NCI-H146 treated with DMSO at 0.1 percent for 48 hours (cell line): ENCODE data around the gene PKP4.
A peak's percentile ranks its signal among the peaks of the same experiment; 100 is the strongest.
"Not testable (repeated sequence)": the region's sequence is repeated elsewhere in the genome, so short reads cannot be mapped to it uniquely, and the experiment has no call there.

ENCODE experiments used
- DNase-seq: peaks from one replicate; lab custom pipeline; 2025; ENCODE audit not compliant: unreplicated experiment; lab: John Stamatoyannopoulos, UW

PKP4 gene

DNA sequence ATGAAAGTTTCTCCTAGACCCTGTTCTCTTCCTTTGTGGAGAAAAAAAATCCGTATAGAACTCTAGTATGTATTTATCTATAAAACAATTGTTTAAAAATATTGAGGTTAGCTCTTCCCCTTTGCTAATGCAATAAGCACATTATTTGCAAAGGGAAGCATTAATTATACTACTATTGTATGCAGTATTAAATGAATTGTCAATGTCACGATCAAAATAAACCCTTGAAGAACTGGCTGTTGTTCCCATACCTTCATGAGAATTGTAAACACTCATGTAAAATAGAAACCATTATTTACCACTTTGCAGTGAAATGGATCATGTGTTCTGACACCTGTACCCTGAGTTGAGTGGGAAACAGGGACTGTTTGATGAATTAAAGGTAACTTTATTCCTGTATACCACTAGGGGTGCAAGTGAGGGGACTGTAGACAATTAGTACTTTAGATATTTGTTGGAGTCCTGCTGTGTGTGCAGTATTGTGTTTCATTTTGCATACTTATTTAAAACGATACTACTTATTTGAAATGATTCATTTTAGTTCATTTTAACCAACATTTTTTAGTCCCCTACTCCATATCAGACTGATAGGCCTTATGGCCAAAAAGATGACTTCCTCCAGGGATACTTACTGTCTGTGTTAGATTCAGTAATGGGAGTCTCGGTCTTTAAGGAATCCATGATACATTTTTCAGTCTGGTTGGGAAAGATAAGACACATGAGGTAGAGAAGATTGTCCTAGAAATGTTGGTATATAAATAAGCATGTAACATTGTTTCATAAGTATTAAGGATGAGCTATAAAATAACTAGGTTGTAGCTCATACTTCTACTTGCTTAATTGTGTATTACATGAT, 7.9 kb downstream of the PKP4 start:
- DNase-seq: peak; percentile 8

DNA sequence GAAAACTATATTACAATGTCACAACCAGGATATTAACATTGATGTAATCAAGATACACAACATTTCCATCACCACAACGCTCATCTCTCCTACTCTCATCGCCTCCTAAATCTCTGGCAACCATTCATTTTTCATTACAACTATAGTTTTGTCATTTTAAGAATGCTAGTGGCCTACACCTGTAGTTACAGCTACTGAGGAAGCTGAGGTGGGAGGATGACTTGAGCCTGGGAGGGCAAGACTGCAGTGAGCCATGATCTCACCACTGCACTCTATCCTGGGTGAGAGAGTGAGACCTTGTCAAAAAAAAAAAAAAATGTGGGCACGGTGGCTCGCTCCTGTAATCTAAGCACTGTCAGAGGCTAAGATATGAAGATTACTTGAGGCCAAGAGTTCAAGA, 10.5 kb downstream of the PKP4 start:
- no peak for DNase-seq

- not testable (repeated sequence) for DNase-seq
These were observed 16.1 kb downstream of the PKP4 start for GRCh38 chr2:158472829-158473228.

DNA sequence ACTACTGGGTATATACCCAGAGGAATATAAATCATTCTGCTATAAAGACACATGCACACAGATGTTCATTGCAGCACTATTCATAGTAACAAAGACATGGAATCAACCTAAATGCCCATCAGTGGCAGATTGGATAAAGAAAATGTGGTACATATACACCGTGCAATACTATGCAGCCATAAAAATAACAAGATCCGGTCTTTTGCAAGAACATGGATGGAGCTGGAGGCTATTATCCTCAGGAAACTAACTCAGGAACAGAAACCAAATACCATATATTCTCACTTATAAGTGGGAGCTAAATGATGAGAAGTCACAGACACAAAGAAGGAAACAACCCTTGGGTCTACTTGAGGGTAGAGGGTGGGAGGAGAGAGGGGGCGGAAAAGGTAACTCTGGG, 16.5 kb downstream of the PKP4 start:
- DNase-seq: not testable (repeated sequence)

DNA sequence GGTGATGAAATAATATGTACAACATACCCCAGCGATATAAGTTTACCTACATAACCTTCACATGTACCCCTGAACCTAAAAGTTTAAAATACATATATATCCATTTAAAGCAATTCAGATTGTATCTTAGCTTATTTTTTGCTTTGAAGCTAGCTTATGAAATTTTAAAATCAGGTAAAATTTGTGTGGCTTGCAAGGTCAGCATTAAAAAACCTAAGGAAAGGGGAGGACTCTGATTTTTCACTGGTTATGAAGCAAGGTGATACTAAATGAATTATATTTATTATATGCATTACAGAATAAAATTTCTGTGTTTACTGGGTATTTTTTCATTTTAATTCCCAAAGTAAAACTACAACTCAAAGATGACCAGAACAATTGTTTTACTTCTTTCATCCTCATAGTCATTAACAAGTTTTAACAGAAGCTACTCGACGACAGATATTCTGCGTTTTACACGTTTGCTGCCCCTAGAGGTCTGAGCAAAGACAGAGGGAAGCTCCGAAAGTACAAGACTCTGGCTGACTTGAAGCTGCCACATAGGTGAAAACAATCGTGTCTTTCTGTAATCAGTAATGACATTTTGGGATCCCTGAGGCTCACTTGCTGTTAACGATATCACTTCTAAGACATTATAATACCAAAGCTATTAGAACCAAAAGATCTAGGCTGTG, 17.1 kb downstream of the PKP4 start:
- DNase-seq: no peak

GRCh38 chr2:158474526-158475011, 17.8 kb downstream of the PKP4 start:
- DNase-seq: not testable (repeated sequence)

GRCh38 chr2:158477202-158477601, 20.4 kb downstream of the PKP4 start:
- no peak for DNase-seq

GRCh38 chr2:158478237-158478636, 21.5 kb downstream of the PKP4 start:
- DNase-seq: no peak

GRCh38 chr2:158478816-158479215, 22.1 kb downstream of the PKP4 start:
- DNase-seq: no peak

DNA sequence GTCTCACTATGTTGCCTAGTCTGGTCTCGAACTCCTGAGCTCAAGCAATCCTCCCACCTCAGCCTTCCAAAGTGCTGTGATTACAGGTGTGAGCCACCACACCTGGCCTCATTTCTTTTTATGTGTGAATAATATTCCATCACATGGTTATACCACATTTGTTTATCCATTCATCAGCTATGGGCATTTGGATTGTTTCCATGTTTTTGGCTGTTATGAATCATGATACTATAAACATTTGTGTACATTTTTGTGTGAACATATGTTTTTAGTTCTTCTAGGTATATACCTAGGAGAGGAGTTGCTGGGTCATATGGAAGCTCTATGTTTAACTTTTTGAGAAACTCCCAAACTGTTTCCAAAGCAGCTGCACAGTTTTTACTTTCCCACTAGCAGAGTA, 24.4 kb downstream of the PKP4 start:
- DNase-seq: no peak

- no peak for DNase-seq
These were observed 25.8 kb downstream of the PKP4 start for GRCh38 chr2:158482594-158482993.

- no peak for DNase-seq
These were observed 28.3 kb downstream of the PKP4 start for GRCh38 chr2:158484892-158485556.

DNA sequence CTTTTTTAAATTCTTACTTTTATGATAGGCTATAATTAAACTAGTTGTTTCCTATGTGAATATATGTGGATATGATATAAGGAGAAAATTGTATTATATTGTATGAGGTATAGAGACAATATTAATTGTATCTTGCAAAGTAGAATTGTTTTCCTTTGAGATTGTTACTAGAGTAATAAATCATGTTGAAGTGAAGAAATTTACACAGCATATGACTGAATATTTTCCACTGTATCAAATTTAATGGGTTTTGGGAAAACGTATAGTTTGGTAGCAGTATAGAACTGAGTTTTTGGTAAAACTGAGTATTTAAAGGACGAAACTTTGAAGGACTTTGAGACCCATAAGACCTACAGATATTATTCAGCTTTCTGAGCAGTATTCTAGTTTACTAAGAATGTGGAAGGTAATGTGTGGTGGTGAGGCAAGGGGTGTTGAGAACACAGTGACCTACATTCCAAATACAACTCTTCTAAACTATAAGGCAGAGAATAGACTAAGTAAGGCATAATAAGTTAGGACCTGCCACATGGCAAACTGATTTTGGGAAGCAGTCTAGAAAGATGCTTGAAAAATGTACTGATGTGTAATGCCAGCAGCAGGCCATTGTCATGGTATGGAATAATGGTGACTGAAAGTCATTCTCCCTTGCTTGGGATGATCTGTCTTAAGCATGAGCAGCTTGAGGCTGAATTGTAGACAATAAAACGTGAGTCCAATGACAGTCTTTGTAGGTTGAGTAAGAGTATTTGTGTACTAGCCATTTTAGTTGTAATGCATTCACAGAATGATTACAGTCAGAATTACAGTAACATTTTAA, 29.6 kb downstream of the PKP4 start:
- DNase-seq: no peak

- DNase-seq: no peak
These were observed 30.2 kb downstream of the PKP4 start for GRCh38 chr2:158486970-158487325.

GRCh38 chr2:158487419-158487818, 30.7 kb downstream of the PKP4 start:
- DNase-seq: no peak

- DNase-seq: no peak
These were observed 31.9 kb downstream of the PKP4 start for GRCh38 chr2:158488442-158489216.

DNA sequence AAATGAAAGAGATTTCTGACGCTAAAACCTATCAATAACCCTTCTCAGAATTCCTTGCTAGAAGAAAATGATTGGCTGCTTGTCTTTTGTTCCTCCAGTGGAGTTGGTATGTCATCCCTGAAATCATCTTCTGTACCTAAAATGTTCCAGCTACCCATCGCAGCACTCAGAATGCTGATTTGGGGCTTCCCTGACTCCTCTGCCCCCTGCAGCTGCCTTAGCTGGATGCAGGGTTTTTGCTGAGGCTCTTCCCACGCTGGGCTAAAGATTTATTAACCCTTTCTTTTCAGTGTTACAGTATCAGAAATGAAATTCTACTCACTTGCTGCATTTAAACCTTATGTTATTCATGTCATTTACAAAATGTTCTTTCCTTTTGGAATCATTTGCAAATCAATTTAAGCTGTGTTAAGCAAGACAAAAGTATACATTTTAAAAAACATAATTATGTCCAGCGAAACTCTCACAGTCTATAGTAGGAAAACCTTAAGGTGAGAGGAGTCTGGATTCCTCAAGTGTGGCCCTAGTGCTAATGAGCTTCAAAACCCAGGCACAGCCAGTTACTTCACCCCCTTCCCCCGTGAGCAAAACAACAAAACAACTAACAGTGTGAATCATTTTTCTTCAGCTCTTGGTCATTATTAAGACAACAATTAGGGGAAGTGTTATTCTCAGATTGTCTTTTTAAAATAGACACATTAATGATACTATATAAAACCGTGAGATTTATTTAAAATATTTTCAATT, 32.8 kb downstream of the PKP4 start:
- no peak for DNase-seq

- DNase-seq: no peak
These were observed 34.3 kb downstream of the PKP4 start for GRCh38 chr2:158491072-158491471.

DNA sequence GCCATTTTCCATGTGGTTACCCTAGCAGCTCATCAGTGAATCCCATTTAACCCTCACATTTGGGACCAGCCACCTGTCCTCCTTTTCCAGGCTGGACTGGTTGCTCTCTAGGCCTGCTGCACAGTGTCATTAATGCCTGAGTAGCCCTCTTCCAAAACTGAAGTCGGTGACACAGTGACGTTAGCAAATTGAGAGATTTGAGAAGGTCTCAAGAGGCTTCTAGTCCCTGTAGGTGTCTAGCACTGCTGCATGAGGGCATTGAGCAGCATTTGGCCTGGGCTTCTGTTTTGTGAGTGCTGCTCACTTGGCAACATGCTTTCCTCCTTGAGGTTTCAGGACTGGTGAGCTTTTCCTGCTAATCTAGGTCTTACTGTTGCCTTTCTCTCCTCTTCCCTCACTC, 36.7 kb downstream of the PKP4 start:
- no peak for DNase-seq

- DNase-seq: no peak
These were observed 38.4 kb downstream of the PKP4 start for GRCh38 chr2:158495175-158495574.
